ENCODE data around the gene SRPRA.
A peak's percentile ranks its signal among the peaks of the same experiment; 100 is the strongest.

Gene SRPRA

GRCh38 chr11:126231725-126232459 lies 36.8 kb downstream of the SRPRA start:
- no peak for DNase-seq

GRCh38 chr11:126229858-126230540 lies 38.7 kb downstream of the SRPRA start:
- no peak for DNase-seq

DNA sequence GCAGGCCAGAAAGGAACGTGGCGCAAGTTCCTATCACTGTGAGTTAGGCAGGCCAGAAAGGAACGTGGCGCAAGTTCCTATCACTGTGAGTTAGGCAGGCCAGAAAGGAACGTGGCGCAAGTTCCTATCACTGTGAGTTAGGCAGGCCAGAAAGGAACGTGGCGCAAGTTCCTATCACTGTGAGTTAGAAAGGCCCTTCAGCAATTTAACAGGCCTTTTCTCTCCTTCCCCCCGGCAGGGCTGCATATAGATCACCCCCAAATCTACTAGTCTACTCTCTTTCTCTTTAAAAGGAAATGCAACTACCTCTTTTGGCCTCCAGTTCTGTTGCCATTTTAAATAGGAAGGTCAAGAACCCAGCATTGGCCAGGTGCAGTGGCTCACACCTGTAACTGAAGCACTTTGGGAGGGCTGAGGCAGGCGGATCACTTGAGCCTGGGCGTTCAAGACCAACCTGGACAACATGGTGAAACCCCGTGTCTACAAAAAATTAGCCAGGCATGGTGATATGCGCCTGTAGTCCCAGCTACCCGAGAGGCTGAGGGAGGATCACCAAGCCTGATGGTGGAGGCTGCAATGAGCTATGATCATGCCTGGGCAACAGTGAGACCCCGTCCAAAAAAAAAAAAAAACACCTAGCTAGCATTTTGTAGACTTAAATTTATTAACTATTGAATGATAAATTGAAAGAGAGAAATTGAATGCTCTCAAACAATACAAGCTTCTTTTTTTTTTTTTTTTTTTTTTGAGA lies 42.2 kb downstream of the SRPRA start:
- DNase-seq: no peak

DNA sequence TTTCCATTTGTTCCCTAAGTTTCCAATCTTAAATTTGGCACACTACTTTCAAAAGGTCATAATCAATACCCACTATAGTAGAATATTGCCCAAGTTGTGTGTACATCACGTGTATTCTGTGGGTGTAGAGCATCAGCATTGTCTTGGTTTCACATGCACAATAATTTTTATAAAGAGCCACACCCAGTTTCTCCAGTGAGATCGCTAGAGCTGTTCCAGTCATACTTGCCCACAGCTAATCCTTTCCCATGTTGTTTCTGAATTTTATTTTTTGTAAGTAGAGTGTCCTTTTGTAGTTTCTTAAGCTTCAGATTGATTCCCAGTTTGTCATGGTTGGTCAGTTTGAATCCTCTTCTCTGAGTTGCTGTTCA lies 43.4 kb downstream of the SRPRA start:
- no peak for DNase-seq

DNA sequence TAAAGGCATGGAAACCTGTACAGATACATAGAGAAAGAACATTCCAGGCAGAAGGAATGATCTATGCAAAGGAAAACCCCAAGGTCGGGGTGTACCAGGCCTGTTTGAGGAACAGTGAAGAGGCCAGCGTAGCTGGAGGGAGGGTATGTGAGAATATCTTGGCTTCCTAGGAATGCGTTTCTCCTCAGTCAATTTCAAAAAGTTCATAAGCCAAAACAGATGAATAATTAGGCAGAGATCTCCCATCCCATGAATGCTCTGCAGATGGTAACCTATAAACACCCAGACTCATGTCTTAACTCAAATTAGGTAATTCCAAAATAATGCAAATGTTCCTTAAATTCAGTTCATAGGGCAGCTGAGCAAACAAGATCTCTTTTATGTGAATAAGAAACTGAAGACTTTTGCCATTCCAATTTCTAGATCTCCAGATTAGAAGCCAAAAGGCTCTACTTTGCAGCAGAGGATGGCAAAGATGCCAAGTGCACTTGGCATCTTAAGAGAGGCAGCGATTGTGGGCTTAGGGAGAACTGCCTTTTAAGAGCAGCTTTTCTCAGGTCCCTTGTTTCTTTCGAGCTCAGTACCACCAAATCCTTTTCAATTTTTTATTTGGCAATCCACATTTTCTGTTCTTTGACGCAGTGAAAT lies 43.9 kb downstream of the SRPRA start:
- peak in 1 of 56 donors; percentile 17 for DNase-seq

DNA sequence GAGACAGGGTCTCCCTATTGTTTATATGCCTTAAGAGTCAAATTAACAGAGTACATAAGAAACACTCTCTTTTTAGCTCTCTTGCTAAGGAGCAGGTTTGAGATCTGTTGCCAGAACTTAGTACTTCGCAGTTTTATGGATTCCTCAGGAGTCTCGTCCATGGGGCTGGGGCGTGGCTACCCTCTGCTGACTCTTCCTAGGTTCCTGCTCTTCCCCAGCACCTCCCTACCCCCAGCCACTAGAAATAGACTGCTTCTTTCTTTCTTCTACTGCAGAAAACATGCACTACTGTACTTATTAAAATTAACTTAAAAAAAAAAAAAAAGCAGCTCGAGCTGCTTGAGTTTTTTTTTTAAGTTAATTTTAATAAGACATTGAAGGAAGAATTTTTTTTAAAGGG lies 49.1 kb downstream of the SRPRA start:
- no peak for DNase-seq

DNA sequence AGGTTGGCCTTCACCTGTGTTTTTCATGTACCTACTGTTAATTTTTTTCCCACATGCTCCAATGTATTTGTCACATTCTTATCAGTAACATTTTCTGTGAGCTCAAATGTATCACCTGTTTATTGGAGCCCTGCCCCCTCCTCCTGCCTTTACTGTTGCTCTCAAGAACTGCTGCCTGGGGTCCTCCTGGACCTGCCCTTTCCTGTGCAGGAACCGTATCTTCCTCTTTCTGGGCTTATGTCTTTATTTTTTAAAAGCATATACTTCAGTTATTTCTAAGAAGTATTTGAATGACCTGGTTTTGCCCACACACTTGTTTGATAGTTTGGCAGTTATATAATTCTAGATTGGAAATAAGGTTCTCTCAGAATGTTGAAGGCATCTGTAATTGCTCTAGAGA lies 51.2 kb downstream of the SRPRA start:
- DNase-seq: no peak

DNA sequence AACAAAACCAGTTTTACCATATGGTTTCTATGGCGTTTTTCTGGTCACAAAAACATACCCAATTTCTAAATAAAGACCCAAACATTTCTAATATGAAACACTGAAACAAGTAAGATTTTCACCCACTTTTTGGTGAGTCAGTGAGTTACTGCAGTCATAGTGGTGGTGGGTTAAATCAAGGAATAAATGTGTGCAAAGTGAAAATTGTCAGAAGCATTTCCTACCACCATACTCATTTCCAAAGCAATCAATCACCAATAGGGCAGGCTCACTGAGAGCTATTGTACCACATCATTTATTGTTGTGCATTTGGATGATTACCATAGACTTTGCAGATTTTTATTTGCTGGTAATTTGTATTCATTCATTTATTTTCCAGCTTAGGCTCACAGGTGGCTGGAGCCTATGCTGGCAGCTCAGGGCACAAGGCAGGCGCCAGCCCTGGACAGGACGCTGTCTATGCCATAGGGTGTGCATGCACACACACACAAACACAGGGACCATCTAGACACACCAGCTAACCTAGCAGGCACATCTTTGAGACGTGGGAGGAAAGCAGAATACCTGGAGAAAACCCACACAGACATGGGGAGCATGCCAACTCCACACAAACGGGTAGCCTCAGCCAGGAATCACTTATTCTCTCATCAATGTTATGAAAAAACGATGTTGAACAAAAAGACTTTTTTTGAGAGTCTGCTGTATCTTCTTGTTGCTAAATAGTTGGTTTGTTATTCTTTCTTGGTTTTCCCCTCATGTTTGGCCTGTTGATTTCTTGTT lies 52.0 kb downstream of the SRPRA start:
- DNase-seq: no peak

- no peak for DNase-seq
Measured at GRCh38 chr11:126214841-126215240, 53.9 kb downstream of the SRPRA start.

GRCh38 chr11:126214441-126214840 lies 54.3 kb downstream of the SRPRA start:
- no peak for DNase-seq

Data from amygdala (tissue), 56 donors.